ENCODE data around the gene TERB1. TPM values are rescaled to one million over a fixed set of nuclear protein-coding genes. Genes with fewer than 3 reads are reported as not detected.

Gene TERB1
- total and polyA plus RNA-seq, 2 experiments from 2014 or later: not detected

GRCh38 chr16:66832661-66833305 lies 31.4 kb upstream of the TERB1 start:
- H3K4me3 ChIP-seq: no peak overlapping the region
- H4K20me1 ChIP-seq (ENCODE audit: insufficient read depth): no peaks in the 10 kb centered on the region
- DNase-seq: peak; percentile 53
- H3K9me2 ChIP-seq (ENCODE audit: insufficient read depth): no peaks in the 10 kb centered on the region
- peaks cover 26% of the 10 kb centered on the region for H3K79me2 ChIP-seq (ENCODE audit: insufficient read depth)
- peak overlapping the region; percentile 8; the same call in 1 of the 2 replicates for H3K27ac ChIP-seq
- H3F3A ChIP-seq (ENCODE audit: insufficient read depth): no peaks in the 10 kb centered on the region; the same call in 1 of the 2 replicates
- H3K9me3 ChIP-seq (ENCODE audit: low read depth): no peaks in the 10 kb centered on the region
- 41 to 42% methylated on average over 7 of the region's 7 CpGs for WGBS, 2 experiments (ENCODE audit: low coverage in 1 of 2, low lambda C conversion rate in 2 of 2, missing lambda C conversion rate in 2 of 2)
- 0 out of 2 replicates have a peak, but pooled peaks cover 6% of the 10 kb centered on the region for H3K27me3 ChIP-seq (replicated peaks; ENCODE audit: insufficient read depth)
- H3K36me3 ChIP-seq (ENCODE audit: low read depth): 0 out of 2 replicates have a peak, but pooled peaks cover under 1% of the 10 kb centered on the region
- TF ChIP-seq EZH2phosphoT487 (IDR thresholded peaks at IDR 0.05; ENCODE audit: insufficient read depth, low read depth) (no peak), EZH2 (IDR thresholded peaks at IDR 0.05; ENCODE audit: insufficient read depth, poor library complexity, severe bottlenecking) (no peak)
- peak overlapping the region; percentile 66 for H2AFZ ChIP-seq
- in situ Hi-C loops (cut with MboI): no loop called here
- H3K4me2 ChIP-seq (ENCODE audit: unreplicated experiment): peak overlapping the region; percentile 28
- H3K4me1 ChIP-seq (ENCODE audit: insufficient read depth): peaks cover 18% of the 10 kb centered on the region
- 0 out of 2 replicates have a peak overlapping the region, but pooled peaks have one; percentile 26 for H3K9ac ChIP-seq

- H3K27me3 ChIP-seq (replicated peaks; ENCODE audit: insufficient read depth): 0 out of 2 replicates have a peak, but pooled peaks cover 2% of the 10 kb centered on the region
- H3K4me2 ChIP-seq (ENCODE audit: unreplicated experiment): peak overlapping the region; percentile 28
- DNase-seq: no peak
- peaks cover 6% of the 10 kb centered on the region; the same call in 1 of the 2 replicates for H3K36me3 ChIP-seq (ENCODE audit: low read depth)
- H2AFZ ChIP-seq: peak overlapping the region; percentile 66
- H3K79me2 ChIP-seq (ENCODE audit: insufficient read depth): peaks cover 31% of the 10 kb centered on the region
- in situ Hi-C loops (cut with MboI): no loop called here
- WGBS, 2 experiments (ENCODE audit: low coverage in 1 of 2, low lambda C conversion rate in 2 of 2, missing lambda C conversion rate in 2 of 2): 50 to 61% methylated on average over 2 to 3 of the region's 3 CpGs
- no peaks in the 10 kb centered on the region; the same call in 1 of the 2 replicates for H3F3A ChIP-seq (ENCODE audit: insufficient read depth)
- peak overlapping the region; percentile 8; the same call in 1 of the 2 replicates for H3K27ac ChIP-seq
- H3K9ac ChIP-seq: no peak overlapping the region
- TF ChIP-seq EZH2phosphoT487 (IDR thresholded peaks at IDR 0.05; ENCODE audit: insufficient read depth, low read depth) (no peak), EZH2 (IDR thresholded peaks at IDR 0.05; ENCODE audit: insufficient read depth, poor library complexity, severe bottlenecking) (no peak)
- no peaks in the 10 kb centered on the region for H3K9me3 ChIP-seq (ENCODE audit: low read depth)
- H3K4me1 ChIP-seq (ENCODE audit: insufficient read depth): peaks cover 18% of the 10 kb centered on the region
- H3K4me3 ChIP-seq: no peak overlapping the region
- no peaks in the 10 kb centered on the region for H3K9me2 ChIP-seq (ENCODE audit: insufficient read depth)
- H4K20me1 ChIP-seq (ENCODE audit: insufficient read depth): no peaks in the 10 kb centered on the region
These were observed 30.8 kb upstream of the TERB1 start for GRCh38 chr16:66832190-66832589.

GRCh38 chr16:66830422-66831404 lies 29.3 kb upstream of the TERB1 start, which contains the start of gene NAE1:
Gene NAE1 (minus strand): TSS chr16:66830976. CDS start chr16:66830899, 77 bp downstream.
- peak within 1 kb of the TSS; percentile 94 for H3K9ac ChIP-seq
- no peak for TF ChIP-seq EZH2phosphoT487 (IDR thresholded peaks at IDR 0.05; ENCODE audit: insufficient read depth, low read depth)
- no peak for TF ChIP-seq EZH2 (IDR thresholded peaks at IDR 0.05; ENCODE audit: insufficient read depth, poor library complexity, severe bottlenecking)
- H3K27ac ChIP-seq: peak within 1 kb of the TSS; percentile 64
- H3K9me3 ChIP-seq (ENCODE audit: low read depth): no peaks in the 10 kb centered on the region
- H3K79me2 ChIP-seq (ENCODE audit: insufficient read depth): peaks cover 46% of the 10 kb centered on the region
- H4K20me1 ChIP-seq (ENCODE audit: insufficient read depth): no peaks in the 10 kb centered on the region
- DNase-seq: peak; percentile 94
- H3F3A ChIP-seq (ENCODE audit: insufficient read depth): peaks cover 2% of the 10 kb centered on the region; the same call in 1 of the 2 replicates
- H3K4me2 ChIP-seq (ENCODE audit: unreplicated experiment): peak within 1 kb of the TSS; percentile 98
- H3K4me1 ChIP-seq (ENCODE audit: insufficient read depth): peaks cover 18% of the 10 kb centered on the region
- H3K36me3 ChIP-seq (ENCODE audit: low read depth): peaks cover 18% of the 10 kb centered on the region
- H2AFZ ChIP-seq: peak within 1 kb of the TSS; percentile 82
- in situ Hi-C loops (cut with MboI): no loop called here
- no peaks in the 10 kb centered on the region for H3K27me3 ChIP-seq (replicated peaks; ENCODE audit: insufficient read depth)
- no peaks in the 10 kb centered on the region for H3K9me2 ChIP-seq (ENCODE audit: insufficient read depth)
- peak within 1 kb of the TSS; percentile 80 for H3K4me3 ChIP-seq
- 2% methylated on average over 70 to 82 of the region's 84 CpGs for WGBS, 2 experiments (ENCODE audit: low coverage in 1 of 2, low lambda C conversion rate in 2 of 2, missing lambda C conversion rate in 2 of 2)

DNA sequence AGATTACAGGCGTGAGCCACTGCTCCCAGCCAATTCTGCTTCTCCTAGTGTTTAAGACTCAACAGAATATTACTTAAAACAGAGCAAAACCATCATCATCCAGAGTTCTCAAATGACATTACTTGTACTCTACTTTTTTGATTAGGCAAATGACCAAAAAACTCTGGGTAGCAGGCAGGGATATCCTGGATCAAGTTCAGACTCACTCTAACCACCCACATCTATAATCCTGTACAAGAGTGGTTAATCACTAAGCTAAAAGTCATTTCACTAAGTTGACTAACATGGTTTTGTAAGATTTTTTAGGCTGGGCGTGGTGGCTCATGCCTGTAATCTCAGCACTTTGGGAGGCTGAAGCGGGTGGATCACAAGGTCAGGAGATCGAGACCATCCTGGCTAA lies 22.6 kb upstream of the TERB1 start:
- no peaks in the 10 kb centered on the region for H3K27me3 ChIP-seq (replicated peaks; ENCODE audit: insufficient read depth)
- H2AFZ ChIP-seq: no peak overlapping the region
- H3K4me2 ChIP-seq (ENCODE audit: unreplicated experiment): no peak overlapping the region
- in situ Hi-C loops (cut with MboI): no loop called here
- 0 out of 2 replicates have a peak, but pooled peaks cover 10% of the 10 kb centered on the region for H3F3A ChIP-seq (ENCODE audit: insufficient read depth)
- no peak overlapping the region for H3K9ac ChIP-seq
- no peaks in the 10 kb centered on the region for H3K9me2 ChIP-seq (ENCODE audit: insufficient read depth)
- H3K4me1 ChIP-seq (ENCODE audit: insufficient read depth): peaks cover 8% of the 10 kb centered on the region
- 85 to 91% methylated on average over 4 of the region's 4 CpGs for WGBS, 2 experiments (ENCODE audit: low coverage in 1 of 2, low lambda C conversion rate in 2 of 2, missing lambda C conversion rate in 2 of 2)
- no peaks in the 10 kb centered on the region for H3K9me3 ChIP-seq (ENCODE audit: low read depth)
- H4K20me1 ChIP-seq (ENCODE audit: insufficient read depth): no peaks in the 10 kb centered on the region
- DNase-seq: peak; percentile 55
- H3K4me3 ChIP-seq: no peak overlapping the region
- peaks cover 55% of the 10 kb centered on the region for H3K36me3 ChIP-seq (ENCODE audit: low read depth)
- TF ChIP-seq EZH2phosphoT487 (IDR thresholded peaks at IDR 0.05; ENCODE audit: insufficient read depth, low read depth) (no peak), EZH2 (IDR thresholded peaks at IDR 0.05; ENCODE audit: insufficient read depth, poor library complexity, severe bottlenecking) (no peak)
- H3K27ac ChIP-seq: no peak overlapping the region
- peaks cover 45% of the 10 kb centered on the region for H3K79me2 ChIP-seq (ENCODE audit: insufficient read depth)

Data from GM23248 (cell line).